Body of pancreas (tissue), 4 donors: Measurements from ENCODE around the gene ARHGEF40.

Source experiments
- CTCF ChIP-seq, 7 experiments: fragments of 450-650 bp in 4 of 7; fragments of 200-600 bp in 3 of 7; sonication (generic) in 3 of 7; IDR thresholded peaks; one replicate each; pipeline ENCODE4 v1.5.1; 2016 to 2019; ENCODE audit warnings: antibody characterized with exemption in 7 of 7
- POLR2A ChIP-seq, 3 donors: fragments of 450-650 bp; IDR thresholded peaks; one replicate each; pipeline ENCODE4 v1.6.1; 2016; ENCODE audit warnings: antibody characterized with exemption in 3 of 3, mild to moderate bottlenecking in 2 of 3

DNA sequence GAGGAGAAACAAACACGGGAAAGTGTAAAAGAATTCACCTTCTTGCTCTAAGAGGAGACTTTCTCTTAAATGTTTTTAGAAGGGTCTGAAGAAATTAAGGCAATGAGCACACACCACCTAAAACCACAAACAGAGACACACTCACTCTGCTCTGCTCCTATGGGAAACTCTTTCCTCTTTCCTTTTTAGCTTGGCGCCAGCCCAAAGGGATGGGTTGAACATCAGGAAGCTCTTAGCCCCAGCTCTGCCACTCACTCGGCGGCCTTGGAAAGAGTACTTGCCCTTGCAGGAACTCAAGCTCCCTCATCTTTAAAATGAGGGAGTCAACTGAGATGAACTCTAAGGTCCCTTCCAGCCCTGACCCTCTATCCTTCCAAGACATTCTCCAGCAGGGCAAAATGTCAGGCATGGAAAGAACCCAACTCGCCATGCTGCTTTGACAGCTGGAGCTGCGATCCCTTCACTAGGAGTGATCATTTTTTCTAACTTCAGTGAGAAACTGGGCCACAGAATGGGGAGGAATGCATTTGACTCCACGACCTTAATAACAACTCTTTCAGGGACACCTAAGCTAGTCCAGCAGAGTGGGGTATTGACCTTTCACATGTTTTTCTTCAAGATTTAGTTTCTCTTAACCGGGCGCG is 13.5 kb upstream of the ARHGEF40 start:
- TF ChIP-seq CTCF (IDR thresholded peaks at IDR 0.05), result no peak
- no peak for TF ChIP-seq POLR2A (IDR thresholded peaks at IDR 0.05)
